IMR-90 (cell line): Measurements from ENCODE around the gene SCGB3A2. TPM values are rescaled to one million over a fixed set of nuclear protein-coding genes. Genes with fewer than 3 reads are reported as not detected.

ENCODE experiments used
- ATAC-seq: fragments of 200-7000 bp; cut with Tn5 transposase; 2 replicates; pipeline ENCODE4 v1.9.1; 2020; ENCODE audit warnings: low read depth, mild to moderate bottlenecking, moderate library complexity
- BruUV-seq: library from RNA; stranded (reverse); fragments of 400-500 nt; replicated peaks from 2 replicates; lab custom pipeline; 2021; lab: Mats Ljungman, UMichigan
- CTCF ChIA-PET: fragments of 300-600 bp; formaldehyde crosslinking; extraction: SDS; loops from one replicate; lab custom pipeline; 2021; ENCODE audit warnings: antibody characterized with exemption; lab: Yijun Ruan, JAX
- POLR2A ChIA-PET: fragments of 300-600 bp; sonication (Branson Sonifier 250); formaldehyde crosslinking; loops from one replicate; lab custom pipeline; 2022; ENCODE audit warnings: antibody characterized with exemption; ENCODE audit not compliant: unreplicated experiment; lab: Charles Lee
- DNase-seq: peaks from one replicate; pipeline ENCODE4 v3.0.0; 2013
- H2AFZ ChIP-seq: replicated peaks from 2 replicates; pipeline ENCODE3; 2013; ENCODE audit warnings: low read length, mild to moderate bottlenecking; ENCODE audit not compliant: poor library complexity
- H2AK5ac ChIP-seq: 2 replicates; pipeline ENCODE4 v1.6.1; 2013; ENCODE audit warnings: low read depth, low read length, inconsistent platforms
- H2AK9ac ChIP-seq: replicated peaks from 2 replicates; pipeline ENCODE3; 2013; ENCODE audit warnings: mild to moderate bottlenecking, low read depth, low read length, moderate library complexity; ENCODE audit not compliant: poor library complexity
- H2BK120ac ChIP-seq: 2 replicates; pipeline ENCODE4 v1.6.1; 2013; ENCODE audit warnings: low read depth, low read length, inconsistent platforms
- H2BK15ac ChIP-seq: 3 replicates; pipeline ENCODE4 v1.6.1; 2013; ENCODE audit warnings: low read depth, low read length, inconsistent platforms
- H2BK20ac ChIP-seq: 2 replicates; pipeline ENCODE4 v1.6.1; 2013; ENCODE audit warnings: low read depth, mild to moderate bottlenecking, inconsistent platforms, low read length, moderate library complexity
- H2BK5ac ChIP-seq: 2 replicates; pipeline ENCODE4 v1.6.1; 2013; ENCODE audit warnings: mild to moderate bottlenecking, low read depth, low read length, inconsistent platforms; ENCODE audit not compliant: poor library complexity, severe bottlenecking
- H3K14ac ChIP-seq: replicated peaks from 2 replicates; pipeline ENCODE4 v1.6.1; 2013; ENCODE audit warnings: low read depth, low read length, inconsistent platforms
- H3K18ac ChIP-seq: 2 replicates; pipeline ENCODE4 v1.6.1; 2013; ENCODE audit warnings: low read depth, low read length, control low read depth
- H3K23ac ChIP-seq: 2 replicates; pipeline ENCODE4 v1.6.1; 2013; ENCODE audit warnings: low read depth, low read length, inconsistent platforms
- H3K27ac ChIP-seq: 2 replicates; pipeline ENCODE4 v1.5.1; 2013; ENCODE audit warnings: mild to moderate bottlenecking, control low read depth, low read length; ENCODE audit not compliant: insufficient read depth
- H3K27me3 ChIP-seq: 2 replicates; pipeline ENCODE4 v1.6.1; 2013; ENCODE audit warnings: low read length; ENCODE audit not compliant: control insufficient read depth, insufficient read depth
- H3K36me3 ChIP-seq: 2 replicates; pipeline ENCODE4 v1.6.1; 2013; ENCODE audit warnings: low read length, mixed read lengths; ENCODE audit not compliant: control insufficient read depth, insufficient read depth
- H3K4ac ChIP-seq: 2 replicates; pipeline ENCODE4 v1.6.1; 2013; ENCODE audit warnings: low read depth, low read length, inconsistent platforms
- H3K4me1 ChIP-seq: 2 replicates; pipeline ENCODE4 v1.6.1; 2013; ENCODE audit warnings: low read length, mixed read lengths; ENCODE audit not compliant: control insufficient read depth, insufficient read depth
- H3K4me2 ChIP-seq: 2 replicates; pipeline ENCODE4 v1.6.1; 2013; ENCODE audit warnings: low read depth, mild to moderate bottlenecking, control low read depth, low read length, moderate library complexity
- H3K4me3 ChIP-seq: 2 replicates; pipeline ENCODE4 v1.5.1; 2013; ENCODE audit warnings: low read depth, mild to moderate bottlenecking, control low read depth, low read length, moderate library complexity; ENCODE audit not compliant: insufficient read depth
- H3K56ac ChIP-seq: 2 replicates; pipeline ENCODE4 v1.6.1; 2013; ENCODE audit warnings: low read length, inconsistent platforms; ENCODE audit not compliant: insufficient read depth; ENCODE audit errors: extremely low read depth
- H3K79me1 ChIP-seq, 2 experiments: 2 replicates each; pipeline ENCODE4 v1.6.1; 2013; ENCODE audit warnings: low read length in 2 of 2, inconsistent platforms in 1 of 2, low read depth in 1 of 2
- H3K9ac ChIP-seq: 2 replicates; pipeline ENCODE4 v1.6.1; 2013; ENCODE audit warnings: low read depth, low read length, control low read depth
- H3K9me1 ChIP-seq: 2 replicates; pipeline ENCODE4 v1.6.1; 2013; ENCODE audit warnings: low read length, inconsistent platforms; ENCODE audit not compliant: insufficient read depth
- H3K9me3 ChIP-seq: 2 replicates; pipeline ENCODE4 v1.6.1; 2013; ENCODE audit warnings: low read length; ENCODE audit not compliant: control insufficient read depth, insufficient read depth
- H4K20me1 ChIP-seq: 2 replicates; pipeline ENCODE4 v1.6.1; 2013; ENCODE audit warnings: low read length, inconsistent platforms; ENCODE audit not compliant: insufficient read depth
- H4K5ac ChIP-seq: 2 replicates; pipeline ENCODE4 v1.6.1; 2013; ENCODE audit warnings: mild to moderate bottlenecking, low read depth, low read length, control low read depth
- H4K8ac ChIP-seq, 2 experiments: 2 replicates each; pipeline ENCODE4 v1.6.1; 2013; ENCODE audit warnings: low read depth in 2 of 2, low read length in 2 of 2, control low read depth in 1 of 2, inconsistent platforms in 1 of 2
- H4K91ac ChIP-seq: 2 replicates; pipeline ENCODE4 v1.6.1; 2013; ENCODE audit warnings: low read depth, low read length, inconsistent platforms; ENCODE audit not compliant: insufficient read depth
- FOS ChIP-seq: fragments of 150-350 bp; IDR thresholded peaks from 2 replicates; pipeline ENCODE4 v1.6.1; 2016; ENCODE audit warnings: low read depth, low read length
- MXI1 ChIP-seq: IDR thresholded peaks from 2 replicates; pipeline ENCODE4 v1.6.1; 2012; ENCODE audit warnings: low read depth, mild to moderate bottlenecking, low read length, moderate library complexity, borderline replicate concordance
- POLR2A ChIP-seq: IDR thresholded peaks from 2 replicates; pipeline ENCODE4 v1.6.1; 2012; ENCODE audit warnings: mild to moderate bottlenecking, low read depth, low read length
- RAD21 ChIP-seq: IDR thresholded peaks from 2 replicates; pipeline ENCODE4 v1.6.1; 2012; ENCODE audit warnings: low read length, improper control_type of control experiment
- WGBS, 2 experiments: methylation state at CpG; one replicate each; pipeline versions ENCODE4 v1.1.5 to v1.1.7; 2013; ENCODE audit warnings: missing lambda C conversion rate in 2 of 2; ENCODE audit not compliant: insufficient read length in 1 of 2; ENCODE audit errors: extremely low coverage in 2 of 2; 5-methylcytosine and 5-hydroxymethylcytosine counted together
- dilution Hi-C: fragments of 300-500 bp; cut with HindIII; formaldehyde crosslinking; loops from one replicate; pipeline ENCODE4 v1.14.3; 2018; ENCODE audit warnings: low sequenced_read_pairs; ENCODE audit not compliant: unreplicated experiment
- in situ Hi-C: fragments of 300-500 bp; cut with MboI; formaldehyde crosslinking; loops from 3 replicates; pipeline ENCODE4 v1.14.3; 2019; ENCODE audit warnings: low sequenced_read_pairs, inconsistent platforms, mixed read lengths
- intact Hi-C: fragments of 100-400 bp; cut with micrococcal nuclease; formaldehyde crosslinking; loops from 2 replicates; pipeline ENCODE4 v1.10.0; 2022
- polyA plus RNA-seq, 3 experiments: library from polyadenylated mRNA; depleted of rRNA; stranded (reverse); fragments of >200 nt; gene quantifications; 2 replicates each; pipeline ENCODE4 v1.2.3, GENCODE V29; 2012; ENCODE audit warnings: low replicate concordance in 1 of 3
- total RNA-seq: library from RNA; depleted of rRNA; stranded (reverse); fragments of >200 nt; gene quantifications from 2 replicates; pipeline ENCODE4 v1.2.3, GENCODE V29; 2012
- TF ChIP-seq, protein P1 (sequence below): conservative IDR thresholded peaks from 2 replicates; pipeline ENCODE4 v1.5.1; 2012; ENCODE audit warnings: mild to moderate bottlenecking, low read depth, low read length, improper control_type of control experiment
- TF ChIP-seq, protein P2 (sequence below): fragments of 150-350 bp; IDR thresholded peaks from 2 replicates; pipeline ENCODE4 v1.6.1; 2016; ENCODE audit warnings: low read depth, mild to moderate bottlenecking, low read length, moderate library complexity, borderline replicate concordance

SCGB3A2 gene
- total and polyA plus RNA-seq, 2 of the 4 experiments (the other 2 are of a cell fraction): not detected

- BruUV-seq: no TSS peak
- in situ Hi-C loops: no loop called here
- Histone ChIP-seq H3K9me3 (no peaks in the 10 kb centered on the region), H3K9me1 (no peaks in the 10 kb centered on the region), H3K14ac (no peak overlapping the region), H2BK5ac (no peak overlapping the region), H4K8ac (no peak overlapping the region), H3K9ac (no peak overlapping the region), H3K23ac (no peak overlapping the region), H3K4me3 (no peak overlapping the region), H4K5ac (no peak overlapping the region), H2BK15ac (no peak overlapping the region), H2AK5ac (no peak overlapping the region), H3K4ac (no peak overlapping the region), H3K18ac (no peak overlapping the region), H3K27ac (no peak overlapping the region), H2BK20ac (no peak overlapping the region), H3K4me2 (no peak overlapping the region), H3K4me1 (no peaks in the 10 kb centered on the region), H3K36me3 (no peaks in the 10 kb centered on the region), H4K20me1 (no peaks in the 10 kb centered on the region), H3K56ac (no peak overlapping the region), H2AK9ac (no peak overlapping the region), H2BK120ac (no peak overlapping the region), H3K27me3 (no peaks in the 10 kb centered on the region), H3K79me1 (no peaks in the 10 kb centered on the region), H2AFZ (no peak overlapping the region), H4K91ac (no peak overlapping the region)
- no CpG with 5 or more reads among the region's 2 CpGs for WGBS, 2 experiments
- ChIA-PET CTCF (no interaction called here), POLR2A (no interaction called here)
- ATAC-seq: no peak; the same call in 1 of the 2 replicates
- DNase-seq: peak; percentile 65
- dilution Hi-C loops: no loop called here
- TF ChIP-seq RAD21 (no peak), POLR2A (no peak), FOS (0 out of 2 replicates have a peak, but pooled peaks have one; percentile 6), MXI1 (no peak)
- TF ChIP-seq, protein P1, sequence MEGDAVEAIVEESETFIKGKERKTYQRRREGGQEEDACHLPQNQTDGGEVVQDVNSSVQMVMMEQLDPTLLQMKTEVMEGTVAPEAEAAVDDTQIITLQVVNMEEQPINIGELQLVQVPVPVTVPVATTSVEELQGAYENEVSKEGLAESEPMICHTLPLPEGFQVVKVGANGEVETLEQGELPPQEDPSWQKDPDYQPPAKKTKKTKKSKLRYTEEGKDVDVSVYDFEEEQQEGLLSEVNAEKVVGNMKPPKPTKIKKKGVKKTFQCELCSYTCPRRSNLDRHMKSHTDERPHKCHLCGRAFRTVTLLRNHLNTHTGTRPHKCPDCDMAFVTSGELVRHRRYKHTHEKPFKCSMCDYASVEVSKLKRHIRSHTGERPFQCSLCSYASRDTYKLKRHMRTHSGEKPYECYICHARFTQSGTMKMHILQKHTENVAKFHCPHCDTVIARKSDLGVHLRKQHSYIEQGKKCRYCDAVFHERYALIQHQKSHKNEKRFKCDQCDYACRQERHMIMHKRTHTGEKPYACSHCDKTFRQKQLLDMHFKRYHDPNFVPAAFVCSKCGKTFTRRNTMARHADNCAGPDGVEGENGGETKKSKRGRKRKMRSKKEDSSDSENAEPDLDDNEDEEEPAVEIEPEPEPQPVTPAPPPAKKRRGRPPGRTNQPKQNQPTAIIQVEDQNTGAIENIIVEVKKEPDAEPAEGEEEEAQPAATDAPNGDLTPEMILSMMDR: no peak
- TF ChIP-seq, protein P2, sequence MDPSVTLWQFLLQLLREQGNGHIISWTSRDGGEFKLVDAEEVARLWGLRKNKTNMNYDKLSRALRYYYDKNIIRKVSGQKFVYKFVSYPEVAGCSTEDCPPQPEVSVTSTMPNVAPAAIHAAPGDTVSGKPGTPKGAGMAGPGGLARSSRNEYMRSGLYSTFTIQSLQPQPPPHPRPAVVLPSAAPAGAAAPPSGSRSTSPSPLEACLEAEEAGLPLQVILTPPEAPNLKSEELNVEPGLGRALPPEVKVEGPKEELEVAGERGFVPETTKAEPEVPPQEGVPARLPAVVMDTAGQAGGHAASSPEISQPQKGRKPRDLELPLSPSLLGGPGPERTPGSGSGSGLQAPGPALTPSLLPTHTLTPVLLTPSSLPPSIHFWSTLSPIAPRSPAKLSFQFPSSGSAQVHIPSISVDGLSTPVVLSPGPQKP: no peak
- intact Hi-C loops: no loop called here
Measured at GRCh38 chr5:147918101-147918685, 39.7 kb downstream of the SCGB3A2 start.
